Measurements from ENCODE around the gene CX3CL1. TPM values are rescaled to one million over a fixed set of nuclear protein-coding genes. Genes with fewer than 3 reads are reported as not detected.
"Not testable (repeated sequence)": the region's sequence is repeated elsewhere in the genome, so short reads cannot be mapped to it uniquely, and the experiment has no call there.

The CX3CL1 gene
- total RNA-seq, 1 donor from 2014 or later = not detected

- no peak for DNase-seq (ENCODE audit: low read depth)
Observed at GRCh38 chr16:57356547-57356946, 15.7 kb upstream of the CX3CL1 start.

DNA sequence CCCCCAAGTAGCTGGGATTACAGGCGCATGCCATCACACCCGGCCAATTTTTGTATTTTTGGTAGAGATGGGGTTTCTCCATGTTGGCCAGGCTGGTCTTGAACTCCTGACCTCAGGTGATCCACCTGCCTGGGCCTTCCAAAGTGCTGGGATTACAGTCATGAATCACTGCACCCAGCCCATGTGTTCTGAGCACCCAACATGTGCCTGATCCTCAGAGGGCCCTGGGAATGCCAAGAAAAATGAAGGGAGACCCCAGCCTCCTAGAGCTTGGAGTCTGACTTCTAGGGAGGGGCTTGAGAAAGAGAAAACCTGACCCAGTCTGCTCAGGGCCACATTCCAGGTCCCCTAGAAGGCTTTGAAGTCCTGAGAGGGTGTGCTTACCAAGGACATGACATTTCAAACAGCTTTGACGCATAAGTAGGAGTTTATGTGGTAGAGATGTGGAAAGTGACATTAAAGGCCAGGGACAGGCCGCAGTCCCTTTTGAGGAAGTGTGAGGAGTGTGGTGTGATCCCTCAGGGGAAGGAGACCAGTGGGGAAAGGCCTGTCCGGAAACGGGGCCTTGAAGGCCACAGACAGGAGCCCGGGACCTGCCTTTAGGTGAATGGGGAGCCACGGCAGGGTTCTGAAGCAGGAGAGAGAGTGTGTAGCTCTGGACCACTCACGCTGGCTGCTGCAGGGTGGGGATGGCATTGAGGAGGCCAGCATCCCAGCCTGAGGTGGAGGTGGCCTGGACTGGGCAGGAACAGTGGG is 14.8 kb upstream of the CX3CL1 start:
- DNase-seq (ENCODE audit: low read depth) = no peak

DNA sequence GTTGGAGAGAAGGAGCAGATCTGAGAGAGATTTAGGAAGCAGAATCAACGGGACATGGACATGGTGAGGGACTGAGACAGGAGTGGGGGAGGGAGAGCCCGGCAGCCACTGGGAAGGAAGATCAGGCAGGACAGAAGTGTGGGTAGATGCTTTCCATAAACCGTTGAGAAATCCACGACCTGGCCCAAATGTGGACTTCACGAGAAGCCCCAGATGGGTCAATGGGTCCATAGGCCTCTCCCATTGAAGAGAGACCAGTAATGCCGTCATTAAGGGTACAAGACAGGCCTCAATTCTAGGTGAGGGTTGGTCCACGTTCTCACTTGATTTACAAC is 14.2 kb upstream of the CX3CL1 start:
- no peak for DNase-seq (ENCODE audit: low read depth)

- DNase-seq (ENCODE audit: low read depth) = no peak
Observed at GRCh38 chr16:57358527-57359095, 13.7 kb upstream of the CX3CL1 start, which contains the start of gene CCL22. TSS of gene CCL22 (plus strand) at chr16:57358783. CDS start at chr16:57358817, 34 bp downstream.

DNA sequence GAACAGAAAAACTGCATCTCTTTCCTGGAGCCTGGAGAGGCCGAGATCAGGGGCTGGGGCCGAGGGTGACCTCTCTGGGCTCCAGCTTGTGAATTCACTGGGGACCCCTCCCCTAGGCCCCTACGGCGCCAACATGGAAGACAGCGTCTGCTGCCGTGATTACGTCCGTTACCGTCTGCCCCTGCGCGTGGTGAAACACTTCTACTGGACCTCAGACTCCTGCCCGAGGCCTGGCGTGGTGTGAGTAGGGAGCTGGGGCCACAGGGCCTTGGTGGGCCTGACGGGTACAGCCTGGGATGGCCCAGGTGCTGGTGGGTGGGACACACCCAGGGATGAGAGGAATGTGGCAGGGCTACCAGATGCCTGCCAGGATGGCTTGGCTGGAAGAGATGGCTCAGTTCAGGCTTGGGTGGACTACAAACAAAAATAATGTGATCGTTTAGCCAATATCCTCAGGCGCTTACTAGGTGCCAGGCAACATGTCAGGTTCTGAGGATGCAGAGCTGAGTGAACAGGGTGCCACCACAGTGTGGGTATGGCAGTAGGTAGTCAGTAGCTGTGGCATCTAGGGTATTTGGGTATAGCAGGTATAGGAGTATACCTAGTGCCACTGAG is 11.9 kb upstream of the CX3CL1 start:
- no peak for DNase-seq (ENCODE audit: low read depth)

DNA sequence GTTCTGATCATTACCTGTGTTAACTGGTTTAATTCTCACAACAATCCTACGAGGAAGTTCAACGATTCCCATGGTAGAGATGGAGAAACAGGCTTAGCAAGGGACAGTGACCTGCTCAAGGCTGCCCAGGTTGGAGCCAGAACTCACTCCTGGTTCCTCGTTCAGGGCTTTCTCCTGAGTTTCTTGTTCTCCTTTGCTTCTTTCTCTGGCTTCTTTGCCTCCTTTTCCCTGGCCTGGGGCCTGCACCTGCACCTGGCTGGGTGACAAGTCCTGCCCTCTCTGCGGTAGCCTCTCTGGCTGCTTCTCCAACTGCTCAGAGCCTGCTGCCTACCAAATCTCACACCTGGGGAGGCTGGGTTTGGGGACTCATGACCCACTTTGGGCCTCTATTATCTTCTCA is 10.9 kb upstream of the CX3CL1 start:
- DNase-seq (ENCODE audit: low read depth) = no peak

GRCh38 chr16:57364143-57364542 is 8.1 kb upstream of the CX3CL1 start:
- no peak for DNase-seq (ENCODE audit: low read depth)

- DNase-seq (ENCODE audit: low read depth) = no peak
Observed at GRCh38 chr16:57366544-57367040, 5.7 kb upstream of the CX3CL1 start.

DNA sequence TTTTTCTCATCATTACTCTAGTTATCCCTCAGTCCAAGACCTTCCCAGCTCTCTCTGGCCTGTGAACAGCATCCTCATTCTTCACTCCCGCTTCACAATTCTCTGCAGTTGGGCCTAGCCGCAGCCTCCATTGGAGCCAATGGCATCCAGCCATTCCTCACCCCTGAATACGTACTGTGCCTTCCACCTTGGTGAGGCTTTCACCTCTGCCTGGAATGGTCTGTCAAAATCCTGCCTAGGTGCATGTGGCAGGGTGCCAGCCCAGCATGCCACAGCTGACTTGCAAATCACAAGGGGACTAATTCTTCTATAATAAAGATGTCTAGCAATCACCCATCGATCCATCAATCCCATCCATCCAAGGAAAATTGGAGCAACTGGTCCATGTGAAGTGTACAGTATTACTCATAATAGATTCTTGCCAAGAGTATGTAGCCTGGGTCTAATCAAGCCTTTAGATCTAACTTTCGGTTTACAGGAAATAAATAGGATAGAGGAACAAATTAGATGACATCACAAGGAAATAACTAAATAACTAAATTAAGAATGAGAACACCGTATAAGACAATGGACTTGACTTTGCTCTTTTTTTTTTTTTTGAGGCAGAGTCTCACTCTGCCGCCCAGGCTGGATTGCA is 5.1 kb upstream of the CX3CL1 start:
- DNase-seq (ENCODE audit: low read depth) = no peak

GRCh38 chr16:57371494-57372371 is 557 bp upstream of the CX3CL1 start:
- DNase-seq (ENCODE audit: low read depth) = no peak

DNA sequence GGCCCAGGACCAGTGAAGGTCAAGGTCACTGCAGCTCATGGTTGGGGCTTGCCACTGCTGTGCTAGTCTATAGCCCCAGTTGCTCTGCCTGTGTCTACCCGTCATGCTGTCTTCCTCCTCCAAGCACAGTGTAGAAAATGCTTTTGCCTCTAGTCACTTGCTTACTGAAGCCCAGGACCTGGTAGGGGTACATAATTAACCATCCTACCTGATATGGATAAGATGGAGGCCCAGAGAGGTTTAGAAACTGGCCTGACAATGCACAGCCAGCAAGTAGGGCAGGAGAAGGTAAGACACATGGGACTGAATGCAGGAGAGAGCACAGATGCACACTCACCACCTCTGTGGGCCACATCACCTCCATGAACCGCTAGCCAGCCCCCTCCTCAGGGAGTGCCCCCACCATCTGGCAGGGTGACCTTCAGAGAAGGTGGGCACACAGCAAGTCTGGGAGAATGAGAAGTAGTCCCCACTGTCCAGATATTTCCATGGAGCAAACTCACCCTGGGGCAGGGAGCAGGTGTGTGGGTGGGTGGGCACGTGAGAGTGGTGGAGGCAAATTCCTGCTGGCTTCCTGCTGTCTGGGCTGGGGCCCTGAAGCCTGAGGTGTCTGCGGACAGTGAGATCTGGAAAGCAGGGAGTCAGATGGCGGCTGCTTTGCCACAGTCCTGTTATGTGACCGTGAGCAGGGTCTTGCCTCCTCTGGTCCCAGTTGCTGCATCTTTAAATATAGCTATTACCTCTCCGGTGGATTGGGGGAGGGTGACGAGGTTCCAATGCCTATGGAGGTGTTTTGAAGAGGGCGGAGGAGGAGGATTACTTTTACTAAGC is 1.0 kb downstream of the CX3CL1 start:
- no peak for DNase-seq (ENCODE audit: low read depth)

DNA sequence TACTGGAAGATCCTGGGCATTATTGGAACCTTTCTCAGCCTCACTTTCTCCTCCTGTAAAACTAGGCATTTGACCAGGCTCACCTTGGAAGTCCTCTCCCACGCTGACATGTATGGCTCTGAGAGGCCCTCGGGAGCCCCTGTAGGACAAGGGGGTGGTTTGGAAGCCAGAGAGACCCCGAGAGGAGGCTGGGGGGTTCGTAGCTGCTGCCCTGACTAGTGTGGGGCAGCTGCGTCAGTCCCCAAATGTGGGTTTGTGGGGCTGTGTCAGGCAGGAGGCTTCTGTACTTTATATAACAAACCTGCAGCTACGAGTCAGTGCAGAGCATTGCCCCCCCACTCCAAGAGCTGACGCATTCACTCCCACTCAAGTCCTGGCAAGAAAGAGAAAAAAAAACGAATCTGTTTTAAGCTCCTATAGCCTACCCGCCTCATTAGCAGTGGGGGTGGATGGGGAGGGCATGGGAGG is 1.8 kb downstream of the CX3CL1 start:
- DNase-seq (ENCODE audit: low read depth) = no peak

DNA sequence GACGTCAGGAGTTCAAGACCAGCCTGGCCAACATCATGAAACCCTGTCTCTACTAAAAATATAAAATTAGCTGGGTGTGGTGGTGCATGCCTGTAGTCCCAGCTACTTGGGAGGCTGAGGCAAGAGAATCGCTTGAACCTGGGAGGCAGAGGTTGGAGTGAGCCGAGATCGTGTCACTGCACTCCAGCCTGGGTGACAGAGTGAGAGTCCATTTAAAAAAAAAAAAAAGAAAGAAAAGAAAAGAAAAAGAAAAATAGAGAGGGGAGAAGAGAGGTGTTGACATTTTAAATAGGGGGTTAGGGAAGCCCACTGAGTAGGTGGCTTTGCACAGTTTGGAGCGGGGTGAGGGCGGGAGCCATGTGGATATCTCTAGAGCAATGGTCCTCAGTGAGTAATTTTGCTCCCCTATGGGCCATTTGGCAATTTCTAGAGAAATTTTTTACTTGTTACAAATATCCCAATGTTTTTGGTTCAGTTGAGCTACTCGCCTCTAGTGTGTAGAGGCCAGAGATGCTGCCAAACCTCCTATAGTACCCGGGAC is 2.7 kb downstream of the CX3CL1 start:
- not testable (repeated sequence) for DNase-seq (ENCODE audit: low read depth)

DNA sequence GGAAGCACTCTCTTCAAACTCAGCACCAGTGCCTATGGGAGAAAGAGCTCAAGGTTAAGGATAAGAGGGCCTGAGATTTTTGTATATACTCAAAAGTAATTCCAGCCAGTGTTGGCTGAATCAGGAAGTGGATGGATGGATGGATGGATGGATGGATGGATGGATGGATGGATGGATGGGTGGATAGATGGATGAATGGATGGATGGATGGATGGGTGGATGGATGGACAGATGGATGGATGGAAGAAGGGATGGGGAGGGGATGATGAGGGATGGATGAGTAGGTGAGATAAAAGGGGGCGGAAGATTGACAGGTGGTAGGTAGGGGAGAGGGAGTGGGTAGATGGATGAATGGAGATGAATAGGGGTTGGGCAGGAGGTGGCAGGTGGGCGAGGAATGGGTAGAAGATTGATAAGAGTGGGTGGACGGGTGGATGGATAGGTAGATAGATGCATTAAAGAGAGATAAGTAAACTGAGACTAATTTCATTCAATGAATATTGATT is 4.1 kb downstream of the CX3CL1 start:
- no peak for DNase-seq (ENCODE audit: low read depth)

- DNase-seq (ENCODE audit: low read depth) = no peak
Observed at GRCh38 chr16:57377080-57377841, 5.0 kb downstream of the CX3CL1 start.

- DNase-seq (ENCODE audit: low read depth) = no peak
Observed at GRCh38 chr16:57379579-57379978, 7.3 kb downstream of the CX3CL1 start.

DNA sequence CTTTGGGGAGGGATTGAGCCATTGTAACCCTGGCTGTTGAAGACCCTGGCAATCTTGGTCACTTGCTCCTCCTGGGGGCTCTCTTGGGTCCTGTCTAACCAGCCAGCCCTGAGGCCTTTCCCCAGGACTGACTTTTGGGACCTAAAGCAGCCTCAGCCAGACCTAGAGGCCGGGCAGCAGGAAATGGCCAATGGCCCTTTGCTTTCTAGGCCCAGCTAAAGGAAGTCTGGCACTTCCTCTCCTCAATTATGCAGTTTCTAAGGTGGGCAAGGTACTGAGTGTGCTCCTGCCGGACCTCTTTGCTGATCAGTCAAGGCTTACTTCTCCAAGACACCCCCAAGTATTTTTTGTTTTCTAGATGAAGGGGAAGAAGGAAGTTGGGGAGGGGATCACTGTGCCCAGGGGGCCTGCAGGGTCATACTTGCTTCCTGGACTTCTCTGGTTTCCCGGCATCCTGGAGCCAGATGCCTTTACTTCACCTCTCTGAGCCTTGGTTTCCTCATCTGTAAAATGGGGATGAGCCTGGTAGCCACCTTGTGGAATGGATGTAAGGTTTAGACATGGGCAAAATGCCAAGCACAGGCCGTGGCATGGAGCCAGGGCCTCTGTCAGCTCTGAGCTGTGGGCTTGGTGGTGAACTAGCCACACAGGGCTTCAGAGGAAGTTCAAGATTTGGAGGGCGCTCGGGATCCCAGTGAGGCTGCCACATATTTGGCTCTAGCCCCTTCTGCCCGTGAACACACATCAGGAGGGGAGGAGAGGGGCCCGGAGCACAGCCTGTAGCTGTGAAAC is 8.6 kb downstream of the CX3CL1 start:
- no peak for DNase-seq (ENCODE audit: low read depth)
